ENCODE measurements around the gene MSRB2.

- no peak for TF ChIP-seq CTCF (IDR thresholded peaks at IDR 0.05)
- no peak for TF ChIP-seq POLR2A (IDR thresholded peaks at IDR 0.05)
Measured at GRCh38 chr10:23151071-23151470, 55.7 kb downstream of the MSRB2 start.
